OCI-LY3 (cell line): Measurements from ENCODE around the gene ATG4C.

Experiments used
- EZH2phosphoT487 ChIP-seq: fragments of 200-600 bp; shearing (Covaris generic); IDR thresholded peaks from 2 replicates; pipeline ENCODE4 v1.6.1; 2018; ENCODE audit warnings: antibody characterized with exemption, mixed run types, low read depth
- TF ChIP-seq, protein P1 (sequence below): fragments of 200-600, 300-600 bp; sonication (generic); IDR thresholded peaks from 2 replicates; pipeline ENCODE4 v1.5.1; 2014; ENCODE audit warnings: antibody characterized with exemption, low read length, low read depth

DNA sequence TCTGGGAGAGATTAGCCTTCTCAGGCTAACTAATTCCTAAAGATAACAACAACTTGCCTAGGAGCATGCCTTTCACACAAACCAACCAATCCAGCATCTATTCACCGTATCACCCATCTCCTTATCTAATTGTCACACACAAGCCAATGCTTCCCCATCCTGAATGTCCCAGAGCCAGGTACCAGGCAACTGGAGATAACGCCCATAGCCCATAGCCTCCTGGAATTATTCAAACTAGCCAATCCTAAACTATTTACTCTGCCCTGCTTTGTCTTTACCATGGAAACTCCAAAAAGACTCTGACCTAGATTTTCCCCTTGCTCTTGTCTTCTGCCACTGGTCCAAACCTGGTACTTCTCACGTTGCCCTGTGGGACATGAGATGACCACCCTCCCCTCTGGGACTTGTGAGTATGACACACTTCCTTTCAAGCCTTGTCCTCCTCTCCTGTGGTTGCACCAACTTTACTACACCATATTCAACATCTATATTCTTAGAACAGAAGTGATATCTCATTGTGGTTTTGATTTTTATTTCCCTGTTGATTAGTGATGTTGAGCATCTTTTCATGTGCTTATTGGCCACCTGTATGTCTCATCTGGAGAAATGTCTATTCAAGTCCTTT, 8.8 kb upstream of the ATG4C start:
- TF ChIP-seq, protein P1, sequence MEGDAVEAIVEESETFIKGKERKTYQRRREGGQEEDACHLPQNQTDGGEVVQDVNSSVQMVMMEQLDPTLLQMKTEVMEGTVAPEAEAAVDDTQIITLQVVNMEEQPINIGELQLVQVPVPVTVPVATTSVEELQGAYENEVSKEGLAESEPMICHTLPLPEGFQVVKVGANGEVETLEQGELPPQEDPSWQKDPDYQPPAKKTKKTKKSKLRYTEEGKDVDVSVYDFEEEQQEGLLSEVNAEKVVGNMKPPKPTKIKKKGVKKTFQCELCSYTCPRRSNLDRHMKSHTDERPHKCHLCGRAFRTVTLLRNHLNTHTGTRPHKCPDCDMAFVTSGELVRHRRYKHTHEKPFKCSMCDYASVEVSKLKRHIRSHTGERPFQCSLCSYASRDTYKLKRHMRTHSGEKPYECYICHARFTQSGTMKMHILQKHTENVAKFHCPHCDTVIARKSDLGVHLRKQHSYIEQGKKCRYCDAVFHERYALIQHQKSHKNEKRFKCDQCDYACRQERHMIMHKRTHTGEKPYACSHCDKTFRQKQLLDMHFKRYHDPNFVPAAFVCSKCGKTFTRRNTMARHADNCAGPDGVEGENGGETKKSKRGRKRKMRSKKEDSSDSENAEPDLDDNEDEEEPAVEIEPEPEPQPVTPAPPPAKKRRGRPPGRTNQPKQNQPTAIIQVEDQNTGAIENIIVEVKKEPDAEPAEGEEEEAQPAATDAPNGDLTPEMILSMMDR = no peak
- TF ChIP-seq EZH2phosphoT487 = no peak
